T-helper 2 cell (primary cell): ENCODE measurements around the gene ADD2.
"Not testable (repeated sequence)": the region's sequence is repeated elsewhere in the genome, so short reads cannot be mapped to it uniquely, and the experiment has no call there.

Experiments
- DNase-seq, 5 experiments: peaks; one replicate each; pipeline versions ENCODE4 v3.0.0 to v3.0.0-alpha.2; 2012 to 2022

Gene ADD2

GRCh38 chr2:70632966-70633365 is 135.0 kb downstream of the ADD2 start:
- no peak for DNase-seq

- DNase-seq, result no peak
Measured at GRCh38 chr2:70632388-70632787, 135.6 kb downstream of the ADD2 start.

- no peak for DNase-seq
Measured at GRCh38 chr2:70630761-70631160, 137.2 kb downstream of the ADD2 start.

GRCh38 chr2:70627211-70627898 is 140.6 kb downstream of the ADD2 start:
- no peak for DNase-seq

- no peak for DNase-seq
Measured at GRCh38 chr2:70626254-70626990, 141.6 kb downstream of the ADD2 start.

- not testable (repeated sequence) for DNase-seq
Measured at GRCh38 chr2:70621536-70621935, 146.5 kb downstream of the ADD2 start.

- DNase-seq, result no peak
Measured at GRCh38 chr2:70620020-70620419, 148.0 kb downstream of the ADD2 start.

GRCh38 chr2:70619167-70619566 is 148.8 kb downstream of the ADD2 start:
- DNase-seq, result no peak

- no peak for DNase-seq
Measured at GRCh38 chr2:70616168-70616694, 151.8 kb downstream of the ADD2 start.

- DNase-seq, result no peak
Measured at GRCh38 chr2:70615222-70615621, 152.8 kb downstream of the ADD2 start.

GRCh38 chr2:70613521-70613920 is 154.5 kb downstream of the ADD2 start:
- DNase-seq, result no peak

GRCh38 chr2:70612574-70612973 is 155.4 kb downstream of the ADD2 start:
- no peak for DNase-seq

- DNase-seq, result no peak
Measured at GRCh38 chr2:70608373-70608772, 159.6 kb downstream of the ADD2 start.

GRCh38 chr2:70607121-70607561 is 160.9 kb downstream of the ADD2 start:
- DNase-seq, result no peak
